Loucy (cell line): ENCODE results near the gene IGF1R.

Experiments used
- CTCF ChIP-seq: fragments of 200-600 bp; sonication (generic); conservative IDR thresholded peaks from 2 replicates; pipeline ENCODE4 v1.5.1; 2014; ENCODE audit warnings: mild to moderate bottlenecking, antibody characterized with exemption, low read length
- EZH2phosphoT487 ChIP-seq: fragments of 200-600 bp; IDR thresholded peaks from 2 replicates; pipeline ENCODE4 v1.6.1; 2018; ENCODE audit warnings: antibody characterized with exemption, mild to moderate bottlenecking, moderate library complexity, borderline replicate concordance

DNA sequence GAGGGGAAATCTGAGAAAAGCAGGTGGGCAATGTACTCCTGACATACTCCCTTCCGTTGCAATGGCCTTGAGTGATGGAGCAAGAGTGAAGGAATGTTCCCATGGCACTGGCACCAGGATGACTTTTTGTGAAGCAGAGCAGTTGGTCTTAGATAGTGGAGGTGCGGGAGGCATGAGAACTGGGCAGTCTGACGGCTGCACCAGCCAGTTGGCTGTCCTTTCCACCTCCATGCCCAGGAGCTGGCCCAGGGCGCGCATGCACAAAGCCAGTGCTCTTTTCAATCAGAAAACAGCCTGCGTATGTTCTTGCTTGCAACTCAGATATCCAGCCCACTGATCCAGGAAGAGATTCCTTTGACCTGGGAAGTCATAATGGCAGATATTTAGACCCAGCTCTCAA is 222.4 kb downstream of the IGF1R start:
- TF ChIP-seq CTCF (no peak), EZH2phosphoT487 (no peak)
